HepG2 (cell line): Measurements from ENCODE around the gene HLA-B. TPM values are rescaled to one million over a fixed set of nuclear protein-coding genes. Genes with fewer than 3 reads are reported as not detected.
A peak's percentile ranks its signal among the peaks of the same experiment; 100 is the strongest.

ENCODE experiments used
- ATAD3A ChIP-seq: sonication (generic); formaldehyde crosslinking; IDR thresholded peaks from 2 replicates; pipeline ENCODE4 v1.4.0; 2020; ENCODE audit warnings: missing genetic modification reagents
- ATF2 ChIP-seq: sonication (generic); formaldehyde crosslinking; IDR thresholded peaks from 2 replicates; pipeline ENCODE4 v1.4.0; 2020; ENCODE audit warnings: missing genetic modification reagents
- ATF7-NPFF ChIP-seq: sonication (generic); formaldehyde crosslinking; IDR thresholded peaks from 2 replicates; pipeline ENCODE4 v1.8.1; 2023; ENCODE audit warnings: mild to moderate bottlenecking, low read depth, missing genetic modification reagents, moderate library complexity
- GATAD2A ChIP-seq: IDR thresholded peaks from 2 replicates; pipeline ENCODE4 v1.6.1; 2016
- HMG20B ChIP-seq: conservative IDR thresholded peaks from 2 replicates; pipeline ENCODE4 v1.6.1; 2016; ENCODE audit warnings: missing genetic modification reagents, missing compliant biosample characterization
- IRF2 ChIP-seq: IDR thresholded peaks from 2 replicates; pipeline ENCODE4 v1.6.1; 2018; ENCODE audit warnings: missing genetic modification reagents, missing compliant biosample characterization
- JUN ChIP-seq: sonication (generic); formaldehyde crosslinking; IDR thresholded peaks from 2 replicates; pipeline ENCODE4 v1.4.0; 2020; ENCODE audit warnings: mild to moderate bottlenecking, missing genetic modification reagents
- KDM3A ChIP-seq: IDR thresholded peaks from 2 replicates; pipeline ENCODE4 v1.6.1; 2018; ENCODE audit warnings: low read depth, missing compliant biosample characterization
- KDM5B ChIP-seq: sonication (generic); formaldehyde crosslinking; IDR thresholded peaks from 2 replicates; pipeline ENCODE4 v1.4.0; 2020; ENCODE audit warnings: missing genetic modification reagents, mild to moderate bottlenecking, borderline replicate concordance
- KLF16 ChIP-seq, 2 experiments: sonication (generic) in 1 of 2; formaldehyde crosslinking in 1 of 2; IDR thresholded peaks; 2 replicates each; pipeline versions ENCODE4 v1.6.1 to v1.8.0; 2016 to 2023; ENCODE audit warnings: missing genetic modification reagents in 2 of 2, missing compliant biosample characterization in 1 of 2
- MTF1 ChIP-seq: sonication (generic); formaldehyde crosslinking; IDR thresholded peaks from 2 replicates; pipeline ENCODE4 v1.5.0; 2020; ENCODE audit warnings: missing genetic modification reagents
- PAX8 ChIP-seq: sonication (generic); formaldehyde crosslinking; IDR thresholded peaks from 2 replicates; pipeline ENCODE4 v1.8.0; 2022; ENCODE audit warnings: mild to moderate bottlenecking, missing genetic modification reagents, borderline replicate concordance
- PHF21A ChIP-seq: sonication (generic); formaldehyde crosslinking; IDR thresholded peaks from 2 replicates; pipeline ENCODE4 v1.5.0; 2020; ENCODE audit warnings: mild to moderate bottlenecking, missing genetic modification reagents
- RARA ChIP-seq: IDR thresholded peaks from 2 replicates; pipeline ENCODE4 v1.6.1; 2016; ENCODE audit warnings: missing genetic modification reagents, missing compliant biosample characterization
- RFX5 ChIP-seq: IDR thresholded peaks from 2 replicates; pipeline ENCODE4 v1.6.1; 2011; ENCODE audit warnings: low read depth, low read length, improper control_type of control experiment
- SALL1 ChIP-seq: sonication (generic); formaldehyde crosslinking; IDR thresholded peaks from 2 replicates; pipeline ENCODE4 v1.8.0; 2022; ENCODE audit warnings: mild to moderate bottlenecking, missing genetic modification reagents
- SPEN ChIP-seq: sonication (generic); formaldehyde crosslinking; IDR thresholded peaks from 2 replicates; pipeline ENCODE4 v1.5.1; 2020; ENCODE audit warnings: low read depth, mild to moderate bottlenecking, missing genetic modification reagents
- SRF ChIP-seq: IDR thresholded peaks from 2 replicates; pipeline ENCODE4 v1.6.1; 2011; ENCODE audit warnings: mild to moderate bottlenecking, low read depth, low read length, moderate library complexity
- STAG1 ChIP-seq: sonication (generic); formaldehyde crosslinking; IDR thresholded peaks from 2 replicates; pipeline ENCODE4 v1.4.0; 2020; ENCODE audit warnings: missing genetic modification reagents
- ZNF12 ChIP-seq: sonication (generic); formaldehyde crosslinking; IDR thresholded peaks from 2 replicates; pipeline ENCODE4 v1.5.0; 2020; ENCODE audit warnings: missing genetic modification reagents
- ZNF160 ChIP-seq: sonication (generic); formaldehyde crosslinking; IDR thresholded peaks from 2 replicates; pipeline ENCODE4 v1.8.0; 2022; ENCODE audit warnings: mild to moderate bottlenecking, inconsistent platforms, missing genetic modification reagents
- ZNF350 ChIP-seq: sonication (generic); formaldehyde crosslinking; IDR thresholded peaks from 2 replicates; pipeline ENCODE4 v1.4.0; 2020; ENCODE audit warnings: mild to moderate bottlenecking, low read depth, missing genetic modification reagents, borderline replicate concordance
- ZNF44 ChIP-seq: sonication (generic); formaldehyde crosslinking; IDR thresholded peaks from 2 replicates; pipeline ENCODE4 v1.5.1; 2020; ENCODE audit warnings: mild to moderate bottlenecking, missing genetic modification reagents
- ZNF563 ChIP-seq: sonication (generic); formaldehyde crosslinking; IDR thresholded peaks from 2 replicates; pipeline ENCODE4 v1.8.0; 2022; ENCODE audit warnings: mild to moderate bottlenecking, moderate library complexity, missing genetic modification reagents
- ZNF639 ChIP-seq: conservative IDR thresholded peaks from 2 replicates; pipeline ENCODE4 v1.6.1; 2018; ENCODE audit warnings: missing genetic modification reagents
- polyA plus RNA-seq, 8 experiments: library from polyadenylated mRNA; depleted of rRNA in 3 of 8; stranded (reverse) in 7 of 8; unstranded in 1 of 8; fragments of >200 nt; fragmentation: Illumina TruSeq in 4 of 8; extraction: Trizol in 4 of 8; gene quantifications; 2 replicates each; pipeline versions ENCODE4 v1.2.1 to v1.2.3, GENCODE V29; 2011 to 2016; ENCODE audit warnings: low read depth in 4 of 8, missing spikeins in 1 of 8, mixed read lengths in 1 of 8; ENCODE audit not compliant: insufficient read depth in 1 of 8
- total RNA-seq, 5 experiments: library from RNA; depleted of rRNA; stranded (reverse); fragments of >200 nt; fragmentation: Illumina TruSeq; extraction: Trizol; gene quantifications; 2 replicates each; pipeline ENCODE4 v1.2.3, GENCODE V29; 2016; ENCODE audit warnings: low read depth in 1 of 5
- TF ChIP-seq, protein P1 (sequence below): IDR thresholded peaks from 2 replicates; pipeline ENCODE4 v1.6.1; 2016; ENCODE audit warnings: mild to moderate bottlenecking
- TF ChIP-seq, protein P2 (sequence below): sonication (generic); formaldehyde crosslinking; IDR thresholded peaks from 2 replicates; pipeline ENCODE4 v1.4.0; 2020; ENCODE audit warnings: missing genetic modification reagents, low read depth, mild to moderate bottlenecking, borderline replicate concordance

Gene HLA-B
- total and polyA plus RNA-seq, 2 of the 13 experiments (the other 11 are each of a cell fraction or from before 2014, with no cell fraction given), result 35.3 to 88.9 TPM

GRCh38 chr6:31366693-31367470 is 9.9 kb upstream of the HLA-B start (continued):
- TF ChIP-seq PHF21A, result no peak
- TF ChIP-seq IRF2 (CRISPR knock-in tag), result peak; percentile 83
- TF ChIP-seq MTF1 (CRISPR knock-in tag), result no peak
- TF ChIP-seq ATF2, result no peak
- peak; percentile 51; the same call in 1 of the 2 replicates for TF ChIP-seq KDM3A (CRISPR knock-in tag)
- peak in 1 of 2 experiments; percentile 62; a peak in 1 of 4 replicates for TF ChIP-seq KLF16 (CRISPR knock-in tag; IDR thresholded peaks at IDR 0.05)
- TF ChIP-seq, protein P1, sequence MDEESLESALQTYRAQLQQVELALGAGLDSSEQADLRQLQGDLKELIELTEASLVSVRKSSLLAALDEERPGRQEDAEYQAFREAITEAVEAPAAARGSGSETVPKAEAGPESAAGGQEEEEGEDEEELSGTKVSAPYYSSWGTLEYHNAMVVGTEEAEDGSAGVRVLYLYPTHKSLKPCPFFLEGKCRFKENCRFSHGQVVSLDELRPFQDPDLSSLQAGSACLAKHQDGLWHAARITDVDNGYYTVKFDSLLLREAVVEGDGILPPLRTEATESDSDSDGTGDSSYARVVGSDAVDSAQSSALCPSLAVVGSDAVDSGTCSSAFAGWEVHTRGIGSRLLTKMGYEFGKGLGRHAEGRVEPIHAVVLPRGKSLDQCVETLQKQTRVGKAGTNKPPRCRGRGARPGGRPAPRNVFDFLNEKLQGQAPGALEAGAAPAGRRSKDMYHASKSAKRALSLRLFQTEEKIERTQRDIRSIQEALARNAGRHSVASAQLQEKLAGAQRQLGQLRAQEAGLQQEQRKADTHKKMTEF (CRISPR knock-in tag), result peak; percentile 56; the same call in 1 of the 2 replicates
- TF ChIP-seq, protein P2, sequence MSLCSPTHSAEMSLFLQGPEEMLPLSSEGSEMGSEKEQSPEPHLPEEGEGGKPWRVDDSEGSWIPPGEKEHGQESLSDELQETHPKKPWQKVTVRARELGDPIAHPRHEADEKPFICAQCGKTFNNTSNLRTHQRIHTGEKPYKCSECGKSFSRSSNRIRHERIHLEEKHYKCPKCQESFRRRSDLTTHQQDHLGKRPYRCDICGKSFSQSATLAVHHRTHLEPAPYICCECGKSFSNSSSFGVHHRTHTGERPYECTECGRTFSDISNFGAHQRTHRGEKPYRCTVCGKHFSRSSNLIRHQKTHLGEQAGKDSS, result peak; percentile 74; the same call in 1 of the 2 replicates
- TF ChIP-seq SALL1 (CRISPR knock-in tag), result peak; percentile 79
- TF ChIP-seq STAG1, result peak; percentile 99
- TF ChIP-seq SRF, result no peak
- 0 out of 2 replicates have a peak, but pooled peaks have one; percentile 52 for TF ChIP-seq HMG20B (CRISPR knock-in tag)
- no peak for TF ChIP-seq ZNF44 (CRISPR knock-in tag)
- 0 out of 2 replicates have a peak, but pooled peaks have one; percentile 37 for TF ChIP-seq PAX8 (CRISPR knock-in tag)
- no peak for TF ChIP-seq ZNF563 (CRISPR knock-in tag)
- 0 out of 2 replicates have a peak, but pooled peaks have one; percentile 37 for TF ChIP-seq RARA (CRISPR knock-in tag)
- peak; percentile 67 for TF ChIP-seq ZNF350 (CRISPR knock-in tag)
- peak; percentile 32; the same call in 1 of the 2 replicates for TF ChIP-seq KDM5B (CRISPR knock-in tag)
- TF ChIP-seq ATF7-NPFF, result peak; percentile 32; the same call in 1 of the 2 replicates
- no peak for TF ChIP-seq ZNF12 (CRISPR knock-in tag)
- no peak for TF ChIP-seq ZNF160
- no peak for TF ChIP-seq ZNF639 (CRISPR knock-in tag)
- TF ChIP-seq GATAD2A (CRISPR knock-in tag), result peak; percentile 63
- 0 out of 2 replicates have a peak, but pooled peaks have one; percentile 56 for TF ChIP-seq ATAD3A (CRISPR knock-in tag)
- peak; percentile 59; the same call in 1 of the 2 replicates for TF ChIP-seq RFX5
- no peak for TF ChIP-seq JUN
- TF ChIP-seq SPEN, result no peak; the same call in 1 of the 2 replicates
